CD14-positive monocyte (primary cell): Measurements from ENCODE around the gene OSBPL2. TPM values are rescaled to one million over a fixed set of nuclear protein-coding genes. Genes with fewer than 3 reads are reported as not detected.

Experiments used
- DNase-seq, 3 donors: peaks; one replicate each; pipeline ENCODE4 v3.0.0-alpha.2; 2011 to 2022
- H2AFZ ChIP-seq: 2 replicates; pipeline ENCODE4 v1.6.0; 2012; ENCODE audit warnings: mild to moderate bottlenecking, low read depth, low read length, inconsistent platforms; ENCODE audit not compliant: insufficient read depth, poor library complexity, severe bottlenecking
- H3K27ac ChIP-seq, 2 donors: 1 replicate in 1 of 2; 2 replicates in 1 of 2; pipeline ENCODE4 v1.5.1; 2012 to 2013; ENCODE audit warnings: low read length in 2 of 2, control low read depth in 1 of 2, inconsistent platforms in 1 of 2, low read depth in 1 of 2, mild to moderate bottlenecking in 1 of 2
- H3K27me3 ChIP-seq, 2 donors: one replicate each; pipeline versions ENCODE4 v1.6.0 to v1.6.1; 2011 to 2013; ENCODE audit warnings: low read length in 2 of 2; ENCODE audit not compliant: control insufficient read depth in 2 of 2, insufficient read depth in 2 of 2
- H3K36me3 ChIP-seq, 2 donors: replicated peaks in 1 of 2; 1 replicate in 1 of 2; 2 replicates in 1 of 2; pipeline versions ENCODE4 v1.5.1 to v1.6.1; 2012 to 2013; ENCODE audit warnings: low read length in 2 of 2, control low read depth in 1 of 2, inconsistent platforms in 1 of 2, mild to moderate bottlenecking in 1 of 2; ENCODE audit not compliant: insufficient read depth in 2 of 2, control insufficient read depth in 1 of 2
- H3K4me1 ChIP-seq, 2 donors: 1 replicate in 1 of 2; 2 replicates in 1 of 2; pipeline versions ENCODE4 v1.5.1 to v1.6.1; 2012 to 2013; ENCODE audit warnings: low read length in 2 of 2, control low read depth in 1 of 2, inconsistent platforms in 1 of 2, mild to moderate bottlenecking in 1 of 2, moderate library complexity in 1 of 2; ENCODE audit not compliant: insufficient read depth in 2 of 2, control insufficient read depth in 1 of 2
- H3K4me2 ChIP-seq: replicated peaks from 2 replicates; pipeline ENCODE3; 2012; ENCODE audit warnings: low read length, moderate library complexity, mild to moderate bottlenecking; ENCODE audit not compliant: poor library complexity, severe bottlenecking; ENCODE audit errors: extremely low read depth
- H3K4me3 ChIP-seq, 3 experiments: fragments of 200-600 bp in 1 of 3; sonication (generic) in 1 of 3; replicated peaks in 1 of 3; 1 replicate in 2 of 3; 2 replicates in 1 of 3; pipeline ENCODE4 v1.5.1; 2011 to 2013; ENCODE audit warnings: low read length in 3 of 3, mild to moderate bottlenecking in 3 of 3, control low read depth in 2 of 3, low read depth in 2 of 3, inconsistent platforms in 1 of 3, moderate library complexity in 1 of 3
- H3K79me2 ChIP-seq: 2 replicates; pipeline ENCODE4 v1.6.0; 2012; ENCODE audit warnings: mild to moderate bottlenecking, control low read depth, inconsistent platforms, low read length, moderate library complexity; ENCODE audit not compliant: insufficient read depth
- H3K9ac ChIP-seq: 2 replicates; pipeline ENCODE4 v1.6.0; 2017; ENCODE audit warnings: low read length, mild to moderate bottlenecking; ENCODE audit not compliant: insufficient read depth, poor library complexity, severe bottlenecking
- H3K9me3 ChIP-seq, 2 donors: replicated peaks in 1 of 2; 1 replicate in 1 of 2; 2 replicates in 1 of 2; pipeline versions ENCODE4 v1.5.1 to v1.6.1; 2012 to 2013; ENCODE audit warnings: low read length in 2 of 2, control low read depth in 1 of 2; ENCODE audit not compliant: control insufficient read depth in 1 of 2, insufficient read depth in 1 of 2
- H4K20me1 ChIP-seq: 2 replicates; pipeline ENCODE4 v1.6.0; 2012; ENCODE audit warnings: mild to moderate bottlenecking, low read length, control low read depth, moderate library complexity; ENCODE audit not compliant: insufficient read depth
- H3K27ac Mint-ChIP-seq, 7 donors: one replicate each; pipeline ENCODE4 v1.8.0; 2020; ENCODE audit warnings: mild to moderate bottlenecking in 7 of 7, mixed read lengths in 7 of 7, moderate library complexity in 6 of 7, inconsistent platforms in 2 of 7
- H3K27me3 Mint-ChIP-seq, 3 donors: one replicate each; pipeline ENCODE4 v1.8.0; 2021 to 2022; ENCODE audit warnings: low read depth in 3 of 3, mild to moderate bottlenecking in 3 of 3, mixed read lengths in 3 of 3, moderate library complexity in 3 of 3, inconsistent platforms in 1 of 3
- H3K36me3 Mint-ChIP-seq, 2 donors: one replicate each; pipeline ENCODE4 v1.8.0; 2020; ENCODE audit warnings: mixed read lengths in 2 of 2, inconsistent platforms in 1 of 2, mild to moderate bottlenecking in 1 of 2
- H3K4me1 Mint-ChIP-seq: one replicate; pipeline ENCODE4 v1.8.0; 2020; ENCODE audit warnings: mild to moderate bottlenecking, mixed read lengths
- H3K4me3 Mint-ChIP-seq, 2 donors: one replicate each; pipeline ENCODE4 v1.8.0; 2020; ENCODE audit warnings: mild to moderate bottlenecking in 2 of 2, mixed read lengths in 2 of 2, moderate library complexity in 1 of 2
- H3K9me3 Mint-ChIP-seq, 7 donors: one replicate each; pipeline ENCODE4 v1.8.0; 2020 to 2022; ENCODE audit warnings: mixed read lengths in 7 of 7, mild to moderate bottlenecking in 6 of 7, moderate library complexity in 6 of 7, inconsistent platforms in 2 of 7
- WGBS: methylation state at CpG from one replicate; pipeline ENCODE4 v1.1.5; 2013; ENCODE audit warnings: missing lambda C conversion rate; ENCODE audit not compliant: insufficient coverage; 5-methylcytosine and 5-hydroxymethylcytosine counted together
- intact Hi-C, 2 donors: fragments of 100-400 bp; cut with micrococcal nuclease; formaldehyde crosslinking; loops; one replicate each; pipeline versions ENCODE4 v1.15.0 to v1.15.1; 2023
- polyA plus RNA-seq, 3 donors: library from polyadenylated mRNA; depleted of rRNA in 1 of 3; unstranded in 2 of 3; stranded (reverse) in 1 of 3; fragments of 300-500 nt in 2 of 3; fragments of >200 nt in 1 of 3; fragmentation: Illumina TruSeq in 2 of 3; gene quantifications; 1 replicate in 2 of 3; 2 replicates in 1 of 3; pipeline ENCODE4 v1.2.3, GENCODE V29; 2012 to 2021
- TF ChIP-seq, protein P1 (sequence below): fragments of 200-600 bp; IDR thresholded peaks from one replicate; pipeline ENCODE4 v1.8.0; 2022; ENCODE audit warnings: antibody characterized with exemption, mild to moderate bottlenecking

The OSBPL2 gene
- polyA plus RNA-seq, 3 donors: 12.9 to 29.1 (median 17.9) TPM

DNA sequence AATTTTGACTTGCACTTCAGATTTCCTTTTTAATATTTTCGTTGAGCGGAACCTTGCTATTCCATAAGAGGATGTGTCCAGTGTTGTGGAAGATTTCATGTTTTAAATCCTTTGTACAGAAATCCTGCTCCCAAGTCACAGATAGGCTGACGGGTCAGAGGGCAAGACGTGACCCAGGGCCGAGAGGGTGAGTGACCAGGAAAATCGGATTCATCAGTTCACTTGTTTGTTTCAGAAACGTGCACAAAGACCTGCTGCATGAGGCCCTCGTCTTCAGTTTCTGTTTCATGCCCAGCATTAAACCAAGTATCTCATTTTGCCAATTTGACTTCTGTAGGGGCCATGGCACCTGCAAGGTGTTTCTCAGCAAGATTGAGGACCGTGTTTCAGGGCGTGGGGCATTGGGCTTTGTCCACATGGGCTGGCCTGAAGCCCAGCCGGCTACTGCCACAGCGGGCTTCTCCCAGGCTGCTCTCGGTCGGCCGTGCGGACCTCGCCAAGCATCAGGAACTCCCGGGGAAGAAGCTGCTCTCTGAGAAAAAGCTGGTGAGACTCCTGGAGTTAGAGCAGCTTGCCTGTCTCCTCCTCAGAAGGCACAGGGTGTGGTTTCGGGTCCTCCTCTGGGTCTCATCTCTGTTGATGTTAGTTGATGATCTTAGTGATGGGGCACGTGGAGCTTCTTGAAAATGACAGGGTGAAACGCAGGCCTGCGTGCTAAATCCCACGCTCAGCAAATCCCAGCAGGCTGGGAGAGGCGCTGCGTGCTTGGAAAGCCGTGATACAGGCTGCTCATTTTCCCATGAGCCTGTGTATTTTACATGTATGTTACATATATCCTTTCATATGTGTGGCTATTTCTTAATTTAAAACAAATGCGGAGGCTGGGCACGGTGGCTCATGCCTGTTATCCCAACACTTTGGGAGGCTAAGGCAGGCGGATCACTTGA lies 45.0 kb upstream of the OSBPL2 start:
- intact Hi-C loops: no loop called here
- peaks cover 43 to 75% of the 10 kb centered on the region in 2 donors for H3K36me3 Mint-ChIP-seq
- H3K9me3 ChIP-seq: no peaks in the 10 kb centered on the region
- peaks cover 24% of the 10 kb centered on the region for H3K79me2 ChIP-seq
- no peak overlapping the region for H3K4me3 ChIP-seq
- H4K20me1 ChIP-seq: peaks cover 32% of the 10 kb centered on the region
- no peaks in the 10 kb centered on the region for H3K4me1 Mint-ChIP-seq
- no peak overlapping the region for H3K4me2 ChIP-seq
- H3K9ac ChIP-seq: no peak overlapping the region
- H3K27me3 Mint-ChIP-seq: peaks cover 0 to 3% (median 1%) of the 10 kb centered on the region in 3 donors
- 97% methylated on average over 16 of the region's 29 CpGs for WGBS
- no peak for DNase-seq
- no peaks in the 10 kb centered on the region for H3K9me3 Mint-ChIP-seq
- H2AFZ ChIP-seq: no peak overlapping the region
- no peaks in the 10 kb centered on the region for H3K27me3 ChIP-seq
- H3K4me1 ChIP-seq: no peaks in the 10 kb centered on the region
- no peak overlapping the region for H3K4me3 Mint-ChIP-seq
- TF ChIP-seq, protein P1, sequence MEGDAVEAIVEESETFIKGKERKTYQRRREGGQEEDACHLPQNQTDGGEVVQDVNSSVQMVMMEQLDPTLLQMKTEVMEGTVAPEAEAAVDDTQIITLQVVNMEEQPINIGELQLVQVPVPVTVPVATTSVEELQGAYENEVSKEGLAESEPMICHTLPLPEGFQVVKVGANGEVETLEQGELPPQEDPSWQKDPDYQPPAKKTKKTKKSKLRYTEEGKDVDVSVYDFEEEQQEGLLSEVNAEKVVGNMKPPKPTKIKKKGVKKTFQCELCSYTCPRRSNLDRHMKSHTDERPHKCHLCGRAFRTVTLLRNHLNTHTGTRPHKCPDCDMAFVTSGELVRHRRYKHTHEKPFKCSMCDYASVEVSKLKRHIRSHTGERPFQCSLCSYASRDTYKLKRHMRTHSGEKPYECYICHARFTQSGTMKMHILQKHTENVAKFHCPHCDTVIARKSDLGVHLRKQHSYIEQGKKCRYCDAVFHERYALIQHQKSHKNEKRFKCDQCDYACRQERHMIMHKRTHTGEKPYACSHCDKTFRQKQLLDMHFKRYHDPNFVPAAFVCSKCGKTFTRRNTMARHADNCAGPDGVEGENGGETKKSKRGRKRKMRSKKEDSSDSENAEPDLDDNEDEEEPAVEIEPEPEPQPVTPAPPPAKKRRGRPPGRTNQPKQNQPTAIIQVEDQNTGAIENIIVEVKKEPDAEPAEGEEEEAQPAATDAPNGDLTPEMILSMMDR: no peak
- H3K36me3 ChIP-seq: peaks cover 48 to 90% of the 10 kb centered on the region in 2 donors
- H3K27ac ChIP-seq: no peak overlapping the region
- H3K27ac Mint-ChIP-seq: peak overlapping the region in 1 of 7 donors; percentile 42

DNA sequence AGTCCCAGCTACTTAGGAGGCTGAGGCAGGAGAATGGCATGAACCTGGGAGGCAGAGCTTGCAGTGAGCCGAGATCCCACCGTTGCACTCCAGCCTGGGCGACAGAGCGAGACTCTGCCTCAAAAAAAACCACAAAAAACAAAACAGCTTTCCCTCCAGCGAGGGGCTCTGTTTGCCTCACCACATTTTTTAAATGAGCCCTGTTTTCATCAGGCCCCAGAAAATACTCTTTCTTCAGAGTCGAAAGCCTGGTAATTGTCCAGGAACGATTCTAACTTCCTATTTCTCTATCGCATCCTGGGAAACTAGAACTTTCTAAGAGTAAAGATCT lies 43.3 kb upstream of the OSBPL2 start:
- H2AFZ ChIP-seq: no peak overlapping the region
- Mint-ChIP-seq H3K27me3 (peaks cover 0 to 5% (median 1%) of the 10 kb centered on the region in 3 donors), H3K36me3 (peaks cover 51 to 78% of the 10 kb centered on the region in 2 donors), H3K9me3 (no peaks in the 10 kb centered on the region), H3K4me1 (no peaks in the 10 kb centered on the region), H3K4me3 (no peak overlapping the region), H3K27ac (peak overlapping the region in 1 of 7 donors; percentile 20)
- no peak overlapping the region for H3K4me3 ChIP-seq
- H3K36me3 ChIP-seq: peaks cover 51 to 91% of the 10 kb centered on the region in 2 donors
- H4K20me1 ChIP-seq: peaks cover 28% of the 10 kb centered on the region
- H3K27ac ChIP-seq: no peak overlapping the region
- H3K9me3 ChIP-seq: no peaks in the 10 kb centered on the region
- H3K79me2 ChIP-seq: peaks cover 13% of the 10 kb centered on the region
- no peak overlapping the region for H3K9ac ChIP-seq
- DNase-seq: no peak
- H3K4me1 ChIP-seq: no peaks in the 10 kb centered on the region
- 80% methylated on average over 1 of the region's 8 CpGs for WGBS
- TF ChIP-seq, protein P1: no peak
- intact Hi-C loops: no loop called here
- no peak overlapping the region for H3K4me2 ChIP-seq
- H3K27me3 ChIP-seq: no peaks in the 10 kb centered on the region
